Ishikawa (cell line): ENCODE measurements around the gene SP5.

Source experiments
- CEBPB ChIP-seq: IDR thresholded peaks from 2 replicates; pipeline ENCODE4 v1.6.1; 2012
- CREB1 ChIP-seq: IDR thresholded peaks from 2 replicates; pipeline ENCODE4 v1.6.1; 2012; ENCODE audit warnings: low read depth
- EGR1 ChIP-seq: IDR thresholded peaks from 2 replicates; pipeline ENCODE4 v1.6.1; 2012
- EP300 ChIP-seq: IDR thresholded peaks from 2 replicates; pipeline ENCODE4 v1.6.1; 2012; ENCODE audit warnings: borderline replicate concordance
- FOXM1 ChIP-seq: IDR thresholded peaks from 2 replicates; pipeline ENCODE4 v1.6.1; 2012; ENCODE audit warnings: low read depth, borderline replicate concordance
- MAX ChIP-seq: IDR thresholded peaks from 2 replicates; pipeline ENCODE4 v1.6.1; 2012
- NFIC ChIP-seq: IDR thresholded peaks from 2 replicates; pipeline ENCODE4 v1.6.1; 2012
- RAD21 ChIP-seq: IDR thresholded peaks from 2 replicates; pipeline ENCODE4 v1.6.1; 2012; ENCODE audit warnings: low read depth
- TAF1 ChIP-seq: IDR thresholded peaks from 2 replicates; pipeline ENCODE4 v1.6.1; 2012; ENCODE audit warnings: low read depth, mild to moderate bottlenecking
- TCF12 ChIP-seq: IDR thresholded peaks from 2 replicates; pipeline ENCODE4 v1.6.1; 2012; ENCODE audit warnings: low read depth
- TEAD4 ChIP-seq: IDR thresholded peaks from 2 replicates; pipeline ENCODE4 v1.6.1; 2012
- YY1 ChIP-seq: IDR thresholded peaks from 2 replicates; pipeline ENCODE4 v1.6.1; 2012; ENCODE audit warnings: low read depth
- ZBTB7A ChIP-seq: IDR thresholded peaks from 2 replicates; pipeline ENCODE4 v1.6.1; 2012; ENCODE audit warnings: low read depth
- TF ChIP-seq, protein P1 (sequence below): IDR thresholded peaks from 2 replicates; pipeline ENCODE4 v1.6.1; 2012
- TF ChIP-seq, protein P2 (sequence below): IDR thresholded peaks from 2 replicates; pipeline ENCODE4 v1.6.1; 2012; ENCODE audit warnings: low read depth, mild to moderate bottlenecking

SP5 gene

DNA sequence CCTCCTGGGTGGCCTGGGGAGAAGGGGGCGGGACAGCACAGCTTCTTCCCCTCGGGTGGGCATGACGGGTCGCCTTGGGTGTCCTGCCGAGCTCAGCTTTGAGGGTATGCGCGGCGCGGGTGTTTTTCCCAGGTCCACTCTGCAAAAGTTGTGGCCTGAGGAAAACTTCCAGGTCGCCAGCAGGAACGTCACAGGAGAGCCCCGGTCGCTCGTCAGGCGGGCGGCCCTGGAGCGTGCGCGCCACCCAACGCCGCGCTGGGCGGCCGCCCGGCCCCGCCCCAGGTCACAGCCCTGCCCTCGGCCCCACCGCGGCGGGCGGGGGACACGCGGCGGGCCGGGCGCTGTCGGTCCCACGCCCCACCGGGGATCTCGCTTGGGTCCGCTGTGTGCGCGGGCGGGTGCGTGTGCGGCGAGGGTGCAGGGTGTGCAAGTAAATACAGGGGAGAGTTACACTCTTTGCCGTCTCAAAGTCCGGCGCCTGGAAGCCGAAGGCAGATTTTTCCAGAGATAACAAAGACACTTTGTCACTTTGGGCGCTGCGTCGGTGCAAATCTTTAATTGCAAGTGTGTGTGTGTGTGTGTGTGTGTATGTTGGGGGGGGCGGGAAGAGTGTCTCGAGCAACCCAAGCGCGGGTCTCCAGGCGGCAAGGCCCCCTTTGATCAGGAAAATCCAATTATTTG lies 616 bp upstream of the SP5 start:
- TF ChIP-seq CEBPB (no peak), RAD21 (no peak), MAX (peak; percentile 45), EP300 (no peak), CREB1 (0 out of 2 replicates have a peak, but pooled peaks have one; percentile 24), ZBTB7A (no peak), YY1 (no peak), FOXM1 (no peak), TEAD4 (no peak), TCF12 (no peak; the same call in 1 of the 2 replicates), EGR1 (no peak), NFIC (no peak), TAF1 (no peak)
- TF ChIP-seq, protein P1, sequence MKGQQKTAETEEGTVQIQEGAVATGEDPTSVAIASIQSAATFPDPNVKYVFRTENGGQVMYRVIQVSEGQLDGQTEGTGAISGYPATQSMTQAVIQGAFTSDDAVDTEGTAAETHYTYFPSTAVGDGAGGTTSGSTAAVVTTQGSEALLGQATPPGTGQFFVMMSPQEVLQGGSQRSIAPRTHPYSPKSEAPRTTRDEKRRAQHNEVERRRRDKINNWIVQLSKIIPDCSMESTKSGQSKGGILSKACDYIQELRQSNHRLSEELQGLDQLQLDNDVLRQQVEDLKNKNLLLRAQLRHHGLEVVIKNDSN: no peak
- TF ChIP-seq, protein P2, sequence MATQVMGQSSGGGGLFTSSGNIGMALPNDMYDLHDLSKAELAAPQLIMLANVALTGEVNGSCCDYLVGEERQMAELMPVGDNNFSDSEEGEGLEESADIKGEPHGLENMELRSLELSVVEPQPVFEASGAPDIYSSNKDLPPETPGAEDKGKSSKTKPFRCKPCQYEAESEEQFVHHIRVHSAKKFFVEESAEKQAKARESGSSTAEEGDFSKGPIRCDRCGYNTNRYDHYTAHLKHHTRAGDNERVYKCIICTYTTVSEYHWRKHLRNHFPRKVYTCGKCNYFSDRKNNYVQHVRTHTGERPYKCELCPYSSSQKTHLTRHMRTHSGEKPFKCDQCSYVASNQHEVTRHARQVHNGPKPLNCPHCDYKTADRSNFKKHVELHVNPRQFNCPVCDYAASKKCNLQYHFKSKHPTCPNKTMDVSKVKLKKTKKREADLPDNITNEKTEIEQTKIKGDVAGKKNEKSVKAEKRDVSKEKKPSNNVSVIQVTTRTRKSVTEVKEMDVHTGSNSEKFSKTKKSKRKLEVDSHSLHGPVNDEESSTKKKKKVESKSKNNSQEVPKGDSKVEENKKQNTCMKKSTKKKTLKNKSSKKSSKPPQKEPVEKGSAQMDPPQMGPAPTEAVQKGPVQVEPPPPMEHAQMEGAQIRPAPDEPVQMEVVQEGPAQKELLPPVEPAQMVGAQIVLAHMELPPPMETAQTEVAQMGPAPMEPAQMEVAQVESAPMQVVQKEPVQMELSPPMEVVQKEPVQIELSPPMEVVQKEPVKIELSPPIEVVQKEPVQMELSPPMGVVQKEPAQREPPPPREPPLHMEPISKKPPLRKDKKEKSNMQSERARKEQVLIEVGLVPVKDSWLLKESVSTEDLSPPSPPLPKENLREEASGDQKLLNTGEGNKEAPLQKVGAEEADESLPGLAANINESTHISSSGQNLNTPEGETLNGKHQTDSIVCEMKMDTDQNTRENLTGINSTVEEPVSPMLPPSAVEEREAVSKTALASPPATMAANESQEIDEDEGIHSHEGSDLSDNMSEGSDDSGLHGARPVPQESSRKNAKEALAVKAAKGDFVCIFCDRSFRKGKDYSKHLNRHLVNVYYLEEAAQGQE: no peak

DNA sequence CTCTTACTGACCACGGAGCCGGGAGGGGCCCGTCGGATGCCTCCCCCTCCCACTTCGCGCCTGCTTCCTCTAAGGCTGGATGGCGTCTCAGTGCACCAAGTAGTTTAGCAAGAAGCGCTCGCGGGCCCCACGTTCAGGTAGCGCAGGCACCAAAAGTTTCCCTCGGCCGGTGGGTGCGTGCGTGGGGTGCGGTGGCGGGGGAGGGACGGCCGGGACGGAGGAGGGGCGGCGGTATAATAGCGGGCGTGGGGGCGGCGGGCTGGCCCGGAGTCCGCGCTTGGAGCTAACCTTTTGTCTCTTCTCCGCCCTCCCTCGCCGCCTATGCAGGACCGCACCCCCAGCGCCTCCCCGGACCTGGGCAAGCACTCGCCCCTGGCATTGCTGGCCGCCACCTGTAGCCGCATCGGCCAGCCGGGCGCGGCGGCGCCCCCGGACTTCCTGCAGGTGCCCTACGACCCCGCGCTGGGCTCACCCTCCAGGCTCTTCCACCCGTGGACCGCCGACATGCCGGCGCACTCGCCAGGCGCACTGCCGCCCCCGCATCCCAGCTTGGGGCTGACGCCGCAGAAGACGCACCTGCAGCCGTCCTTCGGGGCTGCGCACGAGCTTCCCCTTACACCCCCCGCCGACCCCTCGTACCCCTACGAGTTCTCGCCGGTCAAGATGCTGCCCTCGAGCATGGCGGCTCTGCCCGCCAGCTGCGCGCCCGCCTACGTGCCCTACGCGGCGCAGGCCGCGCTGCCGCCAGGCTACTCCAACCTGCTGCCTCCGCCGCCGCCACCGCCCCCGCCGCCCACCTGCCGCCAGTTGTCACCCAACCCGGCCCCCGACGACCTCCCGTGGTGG lies 1.0 kb downstream of the SP5 start:
- TF ChIP-seq RAD21: no peak
- TF ChIP-seq ZBTB7A: no peak
- TF ChIP-seq TAF1: no peak
- TF ChIP-seq CEBPB: no peak
- TF ChIP-seq, protein P1: no peak
- TF ChIP-seq EP300: no peak
- no peak for TF ChIP-seq CREB1
- TF ChIP-seq TCF12: no peak
- no peak for TF ChIP-seq MAX
- TF ChIP-seq, protein P2: no peak
- TF ChIP-seq FOXM1: no peak
- TF ChIP-seq TEAD4: no peak
- no peak for TF ChIP-seq EGR1
- TF ChIP-seq YY1: no peak
- no peak for TF ChIP-seq NFIC

DNA sequence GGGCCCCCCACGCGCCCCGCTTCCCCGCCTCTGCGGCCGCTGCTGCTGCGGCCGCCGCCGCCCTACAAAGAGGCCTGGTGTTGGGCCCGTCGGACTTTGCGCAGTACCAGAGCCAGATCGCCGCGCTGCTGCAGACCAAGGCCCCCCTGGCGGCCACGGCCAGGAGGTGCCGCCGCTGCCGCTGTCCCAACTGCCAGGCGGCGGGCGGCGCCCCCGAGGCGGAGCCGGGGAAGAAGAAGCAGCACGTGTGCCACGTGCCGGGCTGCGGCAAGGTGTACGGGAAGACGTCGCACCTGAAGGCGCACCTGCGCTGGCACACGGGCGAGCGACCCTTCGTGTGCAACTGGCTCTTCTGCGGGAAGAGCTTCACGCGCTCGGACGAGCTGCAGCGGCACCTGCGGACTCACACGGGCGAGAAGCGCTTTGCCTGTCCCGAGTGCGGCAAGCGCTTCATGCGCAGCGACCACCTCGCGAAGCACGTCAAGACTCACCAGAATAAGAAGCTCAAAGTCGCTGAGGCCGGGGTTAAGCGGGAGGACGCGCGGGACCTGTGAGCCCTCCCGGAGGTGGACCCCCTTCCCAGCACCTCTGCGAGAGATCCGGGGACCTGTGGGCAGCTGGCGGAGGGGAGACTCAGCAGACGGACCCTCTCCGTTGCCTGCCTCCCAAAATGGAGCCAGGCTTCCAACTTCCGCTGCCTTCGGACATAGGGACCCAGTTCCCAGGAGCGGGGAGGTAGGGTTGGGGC lies 1.9 kb downstream of the SP5 start:
- no peak for TF ChIP-seq TAF1

GRCh38 chr2:170717599-170717963 lies 2.4 kb downstream of the SP5 start:
- TF ChIP-seq, protein P1: no peak
- no peak for TF ChIP-seq RAD21

DNA sequence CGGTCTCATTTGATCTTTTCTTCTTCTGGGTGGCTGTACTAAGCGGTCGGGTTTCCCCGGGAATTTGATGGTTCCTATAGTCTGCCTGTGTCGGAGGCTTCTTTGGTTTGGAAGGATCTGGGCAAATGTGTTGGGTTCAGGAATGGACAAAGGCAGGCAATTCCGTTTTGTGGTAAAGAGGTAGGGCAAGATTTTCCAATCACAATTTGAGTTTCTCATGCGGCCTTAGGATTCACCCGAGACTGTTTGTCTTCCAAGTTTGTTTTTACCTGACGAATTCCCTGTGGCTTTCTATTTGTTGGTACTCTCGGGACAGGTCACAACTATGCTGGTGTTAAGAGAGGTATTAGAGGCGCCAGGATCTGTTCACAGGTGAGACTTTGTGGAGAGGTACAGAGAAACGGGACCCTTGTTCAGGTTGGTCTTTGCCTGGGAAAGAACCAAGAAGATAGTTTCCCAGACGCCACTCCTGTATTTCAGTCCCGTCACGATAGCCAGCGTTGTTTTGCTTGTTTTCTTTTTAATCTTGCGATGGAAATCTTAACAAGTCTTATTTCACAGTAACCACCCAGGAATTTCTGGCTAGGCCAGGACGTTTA lies 3.0 kb downstream of the SP5 start:
- TF ChIP-seq TEAD4 (no peak), EGR1 (no peak), FOXM1 (no peak), NFIC (no peak), EP300 (no peak), RAD21 (no peak), ZBTB7A (no peak), MAX (no peak), TAF1 (no peak), CREB1 (no peak)
- TF ChIP-seq, protein P1: no peak
- TF ChIP-seq, protein P2: no peak
